Activated naive CD8-positive, alpha-beta T cell treated with anti-CD3 and anti-CD28 coated beads, Interleukin-2, amount 10 ng/mL, durations not matched to agents 7 days and 5 days (primary cell): Measurements from ENCODE around the gene MIPOL1. TPM values are rescaled to one million over a fixed set of nuclear protein-coding genes. Genes with fewer than 3 reads are reported as not detected.

Source experiments
- ATAC-seq: fragments of 150-1000 bp; cut with Tn5 transposase; one replicate; pipeline ENCODE4 v1.10.0; 2021; ENCODE audit warnings: low read depth, moderate library complexity
- POLR2A ChIA-PET: fragments of 350-600 bp; sonication (Branson Sonifier 250); formaldehyde crosslinking; loops from one replicate; lab custom pipeline; 2021; ENCODE audit warnings: antibody characterized with exemption; lab: Charles Lee
- DNase-seq: peaks from one replicate; pipeline ENCODE4 v3.0.0; 2021
- H3K27ac Mint-ChIP-seq: one replicate; pipeline ENCODE4 v1.8.0; 2022; ENCODE audit warnings: mild to moderate bottlenecking, mixed read lengths
- H3K27me3 Mint-ChIP-seq: one replicate; pipeline ENCODE4 v1.8.0; 2022; ENCODE audit warnings: mild to moderate bottlenecking, moderate library complexity, mixed read lengths
- H3K36me3 Mint-ChIP-seq: one replicate; pipeline ENCODE4 v1.8.0; 2021; ENCODE audit warnings: mild to moderate bottlenecking, mixed read lengths
- H3K4me1 Mint-ChIP-seq: one replicate; pipeline ENCODE4 v1.8.0; 2021; ENCODE audit warnings: mixed read lengths
- H3K4me3 Mint-ChIP-seq: one replicate; pipeline ENCODE4 v1.8.0; 2022; ENCODE audit warnings: mild to moderate bottlenecking, moderate library complexity, mixed read lengths
- H3K9me3 Mint-ChIP-seq: one replicate; pipeline ENCODE4 v1.8.0; 2021; ENCODE audit warnings: mixed read lengths
- total RNA-seq, 2 experiments: library from RNA; stranded (reverse); gene quantifications; one replicate each; pipeline ENCODE4 v1.2.3, GENCODE V29; 2021

Gene MIPOL1
- total RNA-seq, 2 experiments from 2014 or later, result not detected

DNA sequence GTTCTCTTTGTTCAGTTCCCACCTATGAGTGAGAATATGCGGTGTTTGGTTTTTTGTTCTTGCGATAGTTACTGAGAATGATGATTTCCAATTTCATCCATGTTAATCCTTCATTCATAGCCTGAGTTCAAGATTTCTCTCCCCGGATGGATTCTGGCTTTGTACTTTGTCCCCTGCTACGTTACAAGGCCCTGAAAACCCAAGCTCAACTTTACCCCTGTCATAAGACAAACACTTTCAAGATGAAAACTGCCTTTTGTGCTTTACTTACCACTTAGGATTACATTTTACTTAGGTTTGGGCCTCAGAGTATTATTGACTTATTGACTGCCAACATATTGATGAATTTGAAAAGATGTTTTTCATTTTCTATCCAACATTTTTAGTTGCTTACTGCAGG is 361.0 kb downstream of the MIPOL1 start:
- ATAC-seq (no peak), DNase-seq (no peak)
- H3K4me1 Mint-ChIP-seq, result no peaks in the 10 kb centered on the region
- H3K27me3 Mint-ChIP-seq, result no peaks in the 10 kb centered on the region
- H3K9me3 Mint-ChIP-seq, result peaks cover 2% of the 10 kb centered on the region
- no peaks in the 10 kb centered on the region for H3K36me3 Mint-ChIP-seq
- POLR2A ChIA-PET, result no interaction called here
- no peak overlapping the region for H3K27ac Mint-ChIP-seq
- no peak overlapping the region for H3K4me3 Mint-ChIP-seq

GRCh38 chr14:37559386-37559785 is 361.6 kb downstream of the MIPOL1 start:
- ATAC-seq (no peak), DNase-seq (no peak)
- H3K9me3 Mint-ChIP-seq, result peaks cover 2% of the 10 kb centered on the region
- H3K36me3 Mint-ChIP-seq, result no peaks in the 10 kb centered on the region
- POLR2A ChIA-PET, result no interaction called here
- no peaks in the 10 kb centered on the region for H3K27me3 Mint-ChIP-seq
- H3K4me1 Mint-ChIP-seq, result no peaks in the 10 kb centered on the region
- no peak overlapping the region for H3K4me3 Mint-ChIP-seq
- no peak overlapping the region for H3K27ac Mint-ChIP-seq

DNA sequence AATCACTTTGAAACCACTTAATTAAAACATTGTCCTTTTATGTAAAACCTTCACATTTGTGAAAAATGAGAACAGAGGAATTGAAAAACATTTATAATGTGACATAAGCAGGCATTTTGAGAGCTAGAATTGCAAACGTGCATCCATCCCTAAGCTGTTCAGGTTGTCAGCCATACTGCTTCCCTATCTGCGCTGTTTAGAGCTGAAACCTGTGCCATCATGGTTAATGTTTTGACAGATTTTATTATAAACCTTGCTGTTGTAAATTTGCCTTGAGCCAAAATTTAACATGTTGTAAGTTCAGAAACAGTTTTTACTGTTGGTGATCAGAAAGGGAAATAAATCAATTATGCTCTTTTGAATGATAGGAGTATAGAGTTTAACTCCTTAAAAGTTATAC is 365.5 kb downstream of the MIPOL1 start:
- no peaks in the 10 kb centered on the region for H3K9me3 Mint-ChIP-seq
- H3K27me3 Mint-ChIP-seq, result no peaks in the 10 kb centered on the region
- H3K4me1 Mint-ChIP-seq, result no peaks in the 10 kb centered on the region
- POLR2A ChIA-PET, result no interaction called here
- ATAC-seq (no peak), DNase-seq (no peak)
- no peaks in the 10 kb centered on the region for H3K36me3 Mint-ChIP-seq
- H3K27ac Mint-ChIP-seq, result no peak overlapping the region
- H3K4me3 Mint-ChIP-seq, result no peak overlapping the region

GRCh38 chr14:37565550-37565949 is 367.8 kb downstream of the MIPOL1 start:
- no peak for ATAC-seq
- POLR2A ChIA-PET, result no interaction called here
- Mint-ChIP-seq H3K36me3 (no peaks in the 10 kb centered on the region), H3K4me3 (no peak overlapping the region), H3K27ac (no peak overlapping the region), H3K27me3 (no peaks in the 10 kb centered on the region), H3K9me3 (no peaks in the 10 kb centered on the region), H3K4me1 (no peaks in the 10 kb centered on the region)
- DNase-seq, result no peak

- Mint-ChIP-seq H3K36me3 (no peaks in the 10 kb centered on the region), H3K27ac (no peak overlapping the region), H3K9me3 (no peaks in the 10 kb centered on the region), H3K27me3 (no peaks in the 10 kb centered on the region), H3K4me1 (no peaks in the 10 kb centered on the region), H3K4me3 (no peak overlapping the region)
- no peak for ATAC-seq
- POLR2A ChIA-PET, result no interaction called here
- no peak for DNase-seq
Measured at GRCh38 chr14:37566811-37567371, 369.2 kb downstream of the MIPOL1 start.

- Mint-ChIP-seq H3K36me3 (no peaks in the 10 kb centered on the region), H3K9me3 (no peaks in the 10 kb centered on the region)
- POLR2A ChIA-PET, result no interaction called here
Measured at GRCh38 chr14:37569729-37570128, 372.0 kb downstream of the MIPOL1 start.

DNA sequence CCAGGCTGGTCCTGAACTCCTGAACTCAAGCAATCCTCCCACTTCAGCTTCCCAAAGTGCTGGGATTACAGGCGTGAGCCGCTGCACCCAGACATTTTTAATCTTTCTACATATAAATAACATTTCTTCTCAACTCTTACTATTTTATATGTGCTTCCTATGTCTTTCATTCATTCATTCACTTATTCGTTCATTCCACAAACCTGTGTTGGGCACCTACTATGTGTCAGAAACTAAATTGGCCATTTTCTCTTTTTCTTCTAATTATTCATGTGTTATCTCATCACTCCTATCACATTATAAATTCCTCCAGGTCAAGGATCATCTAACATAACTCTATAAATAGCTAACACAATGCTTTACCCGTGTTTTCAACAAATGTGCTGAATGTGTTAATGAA is 373.7 kb downstream of the MIPOL1 start:
- Mint-ChIP-seq H3K9me3 (no peaks in the 10 kb centered on the region), H3K27ac (no peak overlapping the region), H3K4me3 (no peak overlapping the region), H3K36me3 (no peaks in the 10 kb centered on the region), H3K27me3 (no peaks in the 10 kb centered on the region), H3K4me1 (no peaks in the 10 kb centered on the region)
- DNase-seq, result no peak
- POLR2A ChIA-PET, result no interaction called here
- no peak for ATAC-seq

More at GRCh38 chr14:37569729-37570128, 372.0 kb downstream of the MIPOL1 start:
- Mint-ChIP-seq H3K27ac (no peak overlapping the region), H3K4me3 (no peak overlapping the region), H3K27me3 (no peaks in the 10 kb centered on the region), H3K4me1 (no peaks in the 10 kb centered on the region)
- ATAC-seq (no peak), DNase-seq (no peak)

DNA sequence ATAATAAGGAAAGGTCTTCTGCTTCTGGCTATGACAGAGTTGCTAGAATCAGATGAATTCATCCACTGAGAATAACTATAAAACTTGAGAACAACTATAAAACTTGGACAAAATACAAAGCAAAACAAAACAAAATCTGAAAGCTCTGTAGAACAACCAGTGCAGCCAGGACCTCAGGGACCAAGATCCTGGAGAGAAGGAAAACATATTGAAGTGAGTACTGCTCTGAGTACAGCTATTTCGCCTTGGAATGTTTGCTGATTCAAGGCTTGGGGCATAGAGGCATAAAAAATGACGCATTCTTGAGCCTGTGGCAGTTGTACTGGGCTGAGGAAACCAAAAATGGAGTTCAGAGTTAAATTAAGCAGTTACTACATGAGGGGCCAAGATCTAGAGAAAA is 375.6 kb downstream of the MIPOL1 start:
- no peaks in the 10 kb centered on the region for H3K4me1 Mint-ChIP-seq
- no peaks in the 10 kb centered on the region for H3K27me3 Mint-ChIP-seq
- H3K27ac Mint-ChIP-seq, result no peak overlapping the region
- no peak overlapping the region for H3K4me3 Mint-ChIP-seq
- DNase-seq (no peak), ATAC-seq (no peak)
- no peaks in the 10 kb centered on the region for H3K9me3 Mint-ChIP-seq
- POLR2A ChIA-PET, result no interaction called here
- no peaks in the 10 kb centered on the region for H3K36me3 Mint-ChIP-seq

DNA sequence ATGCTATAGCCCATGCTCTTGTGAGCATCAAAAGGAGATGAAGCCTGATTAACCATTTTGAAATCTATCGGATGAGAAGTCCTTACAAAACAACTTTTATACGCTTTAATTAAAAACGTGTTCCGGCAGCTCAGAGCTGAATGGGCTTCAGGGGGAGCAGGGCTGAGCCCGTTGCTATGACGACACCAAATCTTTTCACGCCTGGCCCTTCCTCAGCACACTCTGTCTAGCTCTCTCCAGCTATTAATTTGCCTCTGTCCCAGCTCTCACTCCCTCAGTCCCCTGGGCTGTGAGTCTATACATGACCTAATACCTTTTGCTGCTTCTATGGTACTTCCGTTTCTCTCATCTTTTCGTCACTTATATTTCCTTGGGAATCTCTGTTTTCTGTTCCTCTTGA is 381.5 kb downstream of the MIPOL1 start:
- H3K27me3 Mint-ChIP-seq, result peaks cover 6% of the 10 kb centered on the region
- no peaks in the 10 kb centered on the region for H3K4me1 Mint-ChIP-seq
- no peaks in the 10 kb centered on the region for H3K9me3 Mint-ChIP-seq
- no peaks in the 10 kb centered on the region for H3K36me3 Mint-ChIP-seq
- no peak for ATAC-seq
- no peak for DNase-seq
- no peak overlapping the region for H3K27ac Mint-ChIP-seq
- H3K4me3 Mint-ChIP-seq, result no peak overlapping the region
- POLR2A ChIA-PET, result no interaction called here

DNA sequence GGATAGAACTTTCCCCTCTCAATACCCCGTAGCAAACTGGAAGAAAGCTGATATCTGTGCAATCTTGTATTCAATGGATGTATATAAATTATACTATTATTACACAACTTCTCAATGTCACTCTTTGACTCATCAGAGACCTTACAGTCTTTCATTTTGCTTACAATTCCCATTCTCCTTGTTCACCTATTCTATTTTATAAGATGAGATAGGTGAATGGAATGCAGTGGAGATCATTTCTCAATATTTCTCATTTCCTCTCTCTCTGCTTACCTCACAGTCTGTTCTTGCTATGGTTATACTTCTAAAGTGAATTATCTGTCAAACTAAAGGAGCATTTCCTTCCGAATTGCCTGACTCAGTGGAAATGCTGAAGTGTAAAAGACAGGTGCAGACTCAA is 382.4 kb downstream of the MIPOL1 start:
- Mint-ChIP-seq H3K27me3 (peaks cover 9% of the 10 kb centered on the region), H3K9me3 (no peaks in the 10 kb centered on the region), H3K4me1 (no peaks in the 10 kb centered on the region), H3K36me3 (no peaks in the 10 kb centered on the region), H3K4me3 (no peak overlapping the region), H3K27ac (no peak overlapping the region)
- POLR2A ChIA-PET, result no interaction called here
- DNase-seq (no peak), ATAC-seq (no peak)

DNA sequence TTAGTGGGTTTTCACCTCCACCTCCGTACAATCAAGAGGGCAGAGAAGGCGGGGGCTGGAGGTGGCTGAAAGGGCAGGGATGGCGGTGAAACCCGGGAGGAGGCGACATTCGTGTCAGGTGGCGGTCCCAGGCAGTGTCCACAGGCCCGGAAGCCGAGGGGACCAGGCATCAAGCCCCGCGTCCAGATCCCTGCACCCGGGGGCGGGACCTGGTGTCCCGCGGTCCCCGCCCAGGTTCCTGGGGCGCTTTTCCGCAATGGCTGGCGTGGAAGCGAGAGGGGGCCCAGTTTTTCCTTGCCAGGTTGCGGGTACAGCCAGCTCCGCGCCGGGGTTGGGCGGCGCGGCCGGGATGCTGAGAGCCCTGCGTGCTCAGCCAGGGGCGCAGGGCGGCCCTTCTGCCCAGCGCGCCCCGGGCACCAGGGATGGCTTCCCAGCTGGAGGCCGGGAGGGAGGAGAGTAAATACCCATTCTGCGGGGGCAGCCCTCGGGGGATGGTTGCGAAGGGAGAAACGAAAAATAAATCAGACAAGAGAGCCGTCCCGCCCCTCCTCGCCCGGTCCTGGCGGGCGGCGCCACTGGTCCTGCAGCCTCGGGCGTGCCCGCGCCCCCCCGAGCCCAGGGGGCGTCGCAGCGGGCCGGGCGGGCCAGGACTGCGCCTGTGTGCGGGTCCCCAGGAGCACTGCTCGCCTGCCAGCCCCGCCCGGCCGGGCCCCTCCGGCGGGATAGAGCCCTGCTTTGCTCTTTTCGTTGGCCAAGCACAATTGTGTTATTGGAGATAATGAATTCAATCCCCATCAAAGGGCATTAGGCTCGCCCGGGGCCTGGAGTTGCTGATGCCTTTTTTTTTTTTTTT is 385.8 kb downstream of the MIPOL1 start:
- no peak for ATAC-seq
- Mint-ChIP-seq H3K27me3 (peaks cover 41% of the 10 kb centered on the region), H3K9me3 (peaks cover 3% of the 10 kb centered on the region), H3K4me1 (no peaks in the 10 kb centered on the region), H3K4me3 (no peak overlapping the region), H3K27ac (no peak overlapping the region), H3K36me3 (no peaks in the 10 kb centered on the region)
- POLR2A ChIA-PET, result no interaction called here
- no peak for DNase-seq

GRCh38 chr14:37584211-37585100 is 386.7 kb downstream of the MIPOL1 start:
- no peak for ATAC-seq
- Mint-ChIP-seq H3K9me3 (peaks cover 4% of the 10 kb centered on the region), H3K4me3 (no peak overlapping the region), H3K27ac (no peak overlapping the region), H3K27me3 (peaks cover 50% of the 10 kb centered on the region), H3K36me3 (no peaks in the 10 kb centered on the region), H3K4me1 (no peaks in the 10 kb centered on the region)
- POLR2A ChIA-PET, result no interaction called here
- no peak for DNase-seq

DNA sequence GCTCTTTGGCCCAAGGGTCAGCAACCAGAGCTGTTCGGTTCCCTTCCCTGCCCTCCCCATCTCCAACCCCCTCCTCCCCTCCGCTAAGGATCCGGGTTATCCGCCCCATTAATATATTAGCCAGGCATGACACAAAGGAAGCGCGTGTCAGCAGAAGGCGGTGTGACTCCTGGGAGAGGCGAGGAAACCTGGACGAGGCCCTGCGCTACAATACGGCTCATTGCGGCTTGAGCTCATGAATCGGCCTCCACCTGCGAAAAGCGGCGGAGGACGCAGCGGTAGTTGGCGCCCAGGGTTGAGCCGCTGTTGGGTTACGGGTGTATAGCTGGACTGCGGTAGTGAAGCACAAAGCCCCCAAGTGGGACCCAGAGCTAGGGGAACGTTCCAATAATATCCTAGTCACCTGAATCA is 387.4 kb downstream of the MIPOL1 start:
- DNase-seq, result no peak
- peaks cover 52% of the 10 kb centered on the region for H3K27me3 Mint-ChIP-seq

More for the DNA sequence above, 387.4 kb downstream of the MIPOL1 start:
- Mint-ChIP-seq H3K4me1 (no peaks in the 10 kb centered on the region), H3K27ac (no peak overlapping the region), H3K36me3 (no peaks in the 10 kb centered on the region), H3K9me3 (peaks cover 4% of the 10 kb centered on the region), H3K4me3 (no peak overlapping the region)
- no peak for ATAC-seq
- POLR2A ChIA-PET, result no interaction called here
